Measurements from ENCODE around the gene RLN2.
"Not testable (repeated sequence)": the region's sequence is repeated elsewhere in the genome, so short reads cannot be mapped to it uniquely, and the experiment has no call there.

The RLN2 gene

DNA sequence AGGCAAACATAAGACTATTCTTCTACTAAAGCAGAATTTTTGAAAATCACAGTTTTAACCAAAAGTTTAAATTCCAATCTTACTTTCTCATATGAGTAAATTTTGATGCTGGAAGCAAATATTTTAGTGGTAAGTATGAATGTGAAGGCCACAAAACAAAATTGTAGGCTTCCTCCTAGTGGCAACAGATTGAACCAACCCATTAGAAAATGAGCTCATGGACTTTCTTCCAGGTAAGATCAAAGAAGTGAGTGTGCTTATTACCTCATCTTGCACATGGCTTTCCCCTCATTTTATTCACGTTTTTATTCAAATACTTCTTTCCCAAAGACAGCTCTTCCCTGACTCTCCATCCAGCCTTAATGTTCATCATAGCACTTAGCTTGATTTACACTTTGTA is 16.5 kb upstream of the RLN2 start:
- H3K36me3 ChIP-seq (ENCODE audit: control insufficient read depth in 1 of 2, insufficient read depth in 2 of 2, low read length in 2 of 2): no peaks in the 10 kb centered on the region
- H3K27me3 ChIP-seq (ENCODE audit: control insufficient read depth in 1 of 2, insufficient read depth in 2 of 2, low read length in 2 of 2): no peaks in the 10 kb centered on the region
- peaks cover 0 to 5% of the 10 kb centered on the region in 2 donors for H3K9me3 ChIP-seq (ENCODE audit: control insufficient read depth in 1 of 2, low read length in 2 of 2)
- no peaks in the 10 kb centered on the region for H3K4me1 ChIP-seq (ENCODE audit: control insufficient read depth in 1 of 2, insufficient read depth in 2 of 2, low read length in 2 of 2)
- H3K9ac ChIP-seq (ENCODE audit: low read depth in 1 of 2, low read length in 2 of 2): no peak overlapping the region
- H3K27ac ChIP-seq (ENCODE audit: low read depth, low read length): no peak overlapping the region
- no peak overlapping the region for H3K4me3 ChIP-seq (ENCODE audit: low read depth in 1 of 2, low read length in 2 of 2)

DNA sequence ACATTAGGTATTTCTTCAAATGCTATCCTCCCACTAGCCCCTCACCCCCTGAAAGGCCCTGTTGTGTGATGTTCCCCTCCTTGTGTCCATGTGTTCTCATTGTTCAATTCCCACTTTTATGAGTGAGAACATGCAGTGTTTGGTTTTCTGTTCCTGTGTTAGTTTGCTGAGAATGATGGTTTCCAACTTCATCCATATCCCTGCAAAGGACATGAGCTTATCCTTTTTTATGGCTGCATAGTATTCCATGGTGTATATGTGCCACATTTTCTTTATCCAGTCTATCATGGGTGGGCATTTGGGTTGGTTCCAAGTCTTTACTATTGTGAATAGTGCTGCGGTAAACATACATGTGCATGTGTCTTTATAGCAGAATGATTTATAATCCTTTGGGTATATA is 11.9 kb upstream of the RLN2 start:
- H3K9ac ChIP-seq (ENCODE audit: low read depth in 1 of 2, low read length in 2 of 2); H3K27me3 ChIP-seq (ENCODE audit: control insufficient read depth in 1 of 2, insufficient read depth in 2 of 2, low read length in 2 of 2); H3K36me3 ChIP-seq (ENCODE audit: control insufficient read depth in 1 of 2, insufficient read depth in 2 of 2, low read length in 2 of 2); H3K4me1 ChIP-seq (ENCODE audit: control insufficient read depth in 1 of 2, insufficient read depth in 2 of 2, low read length in 2 of 2); H3K4me3 ChIP-seq (ENCODE audit: low read depth in 1 of 2, low read length in 2 of 2); H3K27ac ChIP-seq (ENCODE audit: low read depth, low read length): not testable (repeated sequence)
- peaks cover 5 to 17% of the 10 kb centered on the region in 2 donors for H3K9me3 ChIP-seq (ENCODE audit: control insufficient read depth in 1 of 2, low read length in 2 of 2)

DNA sequence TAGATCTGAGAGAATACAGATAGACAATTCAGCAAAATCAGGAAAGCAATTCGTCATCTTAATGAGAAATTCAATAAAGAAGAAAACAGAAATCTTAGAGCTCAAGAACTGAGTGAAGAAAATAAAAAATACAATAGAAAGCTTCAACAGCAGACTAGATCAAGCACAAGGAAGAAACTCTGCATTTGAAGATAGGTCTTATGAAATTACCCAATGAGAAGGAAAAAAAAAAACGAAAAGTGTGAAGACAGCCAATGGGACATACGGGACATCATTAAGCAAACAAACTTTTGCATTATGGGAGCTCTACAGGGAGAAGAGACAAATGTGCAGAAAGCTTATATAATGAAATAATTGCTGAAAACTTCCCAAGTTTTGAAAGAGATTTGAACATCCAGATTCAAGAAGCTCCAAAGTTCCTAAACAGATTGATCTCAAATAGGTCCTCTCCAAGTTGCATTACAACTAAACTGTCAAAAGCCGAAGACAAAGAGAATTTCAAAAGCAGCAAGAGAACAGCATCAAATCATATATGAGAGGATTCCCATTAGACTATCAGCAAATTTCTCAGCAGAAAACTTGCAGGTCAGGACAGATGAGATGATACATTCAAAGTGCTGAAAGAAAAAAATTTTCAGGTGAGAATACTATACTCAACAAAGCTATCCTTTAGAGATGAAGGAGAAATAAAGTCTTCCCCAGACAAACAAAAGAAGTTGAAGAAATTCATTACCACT is 10.8 kb upstream of the RLN2 start:
- no peak overlapping the region for H3K9ac ChIP-seq (ENCODE audit: low read depth in 1 of 2, low read length in 2 of 2)
- peaks cover 5 to 17% of the 10 kb centered on the region in 2 donors for H3K9me3 ChIP-seq (ENCODE audit: control insufficient read depth in 1 of 2, low read length in 2 of 2)
- no peaks in the 10 kb centered on the region for H3K27me3 ChIP-seq (ENCODE audit: control insufficient read depth in 1 of 2, insufficient read depth in 2 of 2, low read length in 2 of 2)
- no peak overlapping the region for H3K4me3 ChIP-seq (ENCODE audit: low read depth in 1 of 2, low read length in 2 of 2)
- H3K27ac ChIP-seq (ENCODE audit: low read depth, low read length): no peak overlapping the region
- no peaks in the 10 kb centered on the region for H3K4me1 ChIP-seq (ENCODE audit: control insufficient read depth in 1 of 2, insufficient read depth in 2 of 2, low read length in 2 of 2)
- H3K36me3 ChIP-seq (ENCODE audit: control insufficient read depth in 1 of 2, insufficient read depth in 2 of 2, low read length in 2 of 2): no peaks in the 10 kb centered on the region

DNA sequence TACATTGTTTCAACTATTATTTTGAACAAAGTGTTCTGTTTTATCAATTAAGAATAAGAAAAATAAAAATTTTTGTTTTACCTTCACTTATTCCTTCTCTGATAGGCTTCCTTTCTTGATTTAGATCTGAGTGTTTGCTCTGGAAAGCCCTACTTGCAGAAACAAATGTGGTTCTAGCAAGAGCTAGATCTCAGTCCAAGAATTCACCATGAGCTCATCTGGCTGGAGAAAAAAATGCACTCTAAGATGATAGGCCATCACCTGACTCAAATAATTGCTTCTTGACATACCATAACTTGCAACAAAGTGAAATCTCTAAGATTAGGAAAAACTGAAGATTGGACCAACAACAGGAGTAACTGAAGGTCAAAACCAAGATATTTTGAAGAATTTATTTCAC is 6.3 kb upstream of the RLN2 start:
- Histone ChIP-seq H3K4me1 (ENCODE audit: control insufficient read depth in 1 of 2, insufficient read depth in 2 of 2, low read length in 2 of 2) (no peaks in the 10 kb centered on the region), H3K27ac (ENCODE audit: low read depth, low read length) (no peak overlapping the region), H3K9me3 (ENCODE audit: control insufficient read depth in 1 of 2, low read length in 2 of 2) (peaks cover 5 to 12% of the 10 kb centered on the region in 2 donors), H3K27me3 (ENCODE audit: control insufficient read depth in 1 of 2, insufficient read depth in 2 of 2, low read length in 2 of 2) (peaks cover 0 to 6% of the 10 kb centered on the region in 2 donors), H3K36me3 (ENCODE audit: control insufficient read depth in 1 of 2, insufficient read depth in 2 of 2, low read length in 2 of 2) (no peaks in the 10 kb centered on the region), H3K4me3 (ENCODE audit: low read depth in 1 of 2, low read length in 2 of 2) (no peak overlapping the region), H3K9ac (ENCODE audit: low read depth in 1 of 2, low read length in 2 of 2) (no peak overlapping the region)

DNA sequence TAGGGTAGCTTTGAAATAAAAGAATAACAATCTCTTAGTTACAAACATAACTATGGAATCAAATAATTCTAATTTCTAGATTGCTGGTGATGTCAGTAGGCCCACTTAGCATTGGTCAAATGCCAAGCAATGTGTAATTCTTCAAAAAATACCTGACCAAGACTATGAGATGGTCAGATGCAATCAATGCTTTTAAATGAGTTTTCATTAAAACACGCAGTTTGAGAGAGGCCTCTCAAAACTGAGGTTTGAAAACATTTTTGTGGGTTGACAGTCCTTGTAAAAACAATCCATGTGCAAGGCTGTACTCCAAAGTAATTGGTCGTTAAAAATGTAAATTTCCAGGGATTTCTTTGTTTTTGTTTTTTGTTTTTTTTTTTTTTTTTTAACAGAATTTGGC is 1.2 kb upstream of the RLN2 start:
- H3K27me3 ChIP-seq (ENCODE audit: control insufficient read depth in 1 of 2, insufficient read depth in 2 of 2, low read length in 2 of 2): peaks cover 0 to 6% of the 10 kb centered on the region in 2 donors
- H3K9me3 ChIP-seq (ENCODE audit: control insufficient read depth in 1 of 2, low read length in 2 of 2): no peaks in the 10 kb centered on the region
- H3K9ac ChIP-seq (ENCODE audit: low read depth in 1 of 2, low read length in 2 of 2): no peak overlapping the region
- no peak overlapping the region for H3K27ac ChIP-seq (ENCODE audit: low read depth, low read length)
- H3K4me3 ChIP-seq (ENCODE audit: low read depth in 1 of 2, low read length in 2 of 2): no peak overlapping the region
- H3K36me3 ChIP-seq (ENCODE audit: control insufficient read depth in 1 of 2, insufficient read depth in 2 of 2, low read length in 2 of 2): no peaks in the 10 kb centered on the region
- no peaks in the 10 kb centered on the region for H3K4me1 ChIP-seq (ENCODE audit: control insufficient read depth in 1 of 2, insufficient read depth in 2 of 2, low read length in 2 of 2)

DNA sequence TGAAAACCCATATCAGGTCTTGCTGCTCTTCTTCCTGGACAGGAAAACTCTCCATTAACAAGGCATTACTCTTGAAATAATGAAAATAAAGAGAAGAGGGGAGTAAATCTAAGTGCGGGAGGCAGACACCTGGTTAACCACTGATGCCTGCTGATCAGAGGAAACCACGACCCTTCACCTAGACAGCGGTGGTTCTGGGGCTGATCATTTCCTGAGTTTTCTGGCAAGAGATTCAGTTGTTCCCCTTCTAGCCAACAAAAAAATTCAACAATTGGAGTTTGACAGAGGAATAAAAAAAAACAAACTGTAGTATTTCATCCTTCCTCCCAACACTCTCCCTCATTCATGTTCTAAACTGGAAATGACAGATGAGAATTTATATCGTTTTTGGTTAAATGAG is 3.0 kb downstream of the RLN2 start:
- Histone ChIP-seq H3K9ac (ENCODE audit: low read depth in 1 of 2, low read length in 2 of 2) (no peak overlapping the region), H3K9me3 (ENCODE audit: control insufficient read depth in 1 of 2, low read length in 2 of 2) (no peaks in the 10 kb centered on the region), H3K27me3 (ENCODE audit: control insufficient read depth in 1 of 2, insufficient read depth in 2 of 2, low read length in 2 of 2) (no peaks in the 10 kb centered on the region), H3K27ac (ENCODE audit: low read depth, low read length) (no peak overlapping the region), H3K4me1 (ENCODE audit: control insufficient read depth in 1 of 2, insufficient read depth in 2 of 2, low read length in 2 of 2) (no peaks in the 10 kb centered on the region), H3K4me3 (ENCODE audit: low read depth in 1 of 2, low read length in 2 of 2) (no peak overlapping the region), H3K36me3 (ENCODE audit: control insufficient read depth in 1 of 2, insufficient read depth in 2 of 2, low read length in 2 of 2) (no peaks in the 10 kb centered on the region)

DNA sequence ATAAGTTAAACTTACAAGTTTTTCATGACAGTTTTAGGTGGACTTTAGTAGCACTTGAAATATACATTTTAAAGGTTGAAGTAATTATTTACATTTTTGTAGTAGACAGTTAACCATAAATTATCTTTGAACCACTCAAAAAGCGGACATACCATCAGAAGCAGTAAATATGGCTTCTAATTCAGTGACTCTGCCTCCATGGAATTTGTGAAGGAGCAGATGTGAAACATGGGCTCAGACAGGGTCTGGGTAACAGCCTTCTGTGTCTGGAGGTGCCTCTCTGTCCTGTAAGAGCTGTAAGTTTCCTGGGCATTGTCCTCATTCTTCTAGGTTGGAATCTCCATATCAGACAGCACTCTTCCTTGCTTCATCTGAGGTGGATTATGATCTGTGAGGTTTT is 12.4 kb downstream of the RLN2 start:
- no peak overlapping the region for H3K4me3 ChIP-seq (ENCODE audit: low read depth in 1 of 2, low read length in 2 of 2)

DNA sequence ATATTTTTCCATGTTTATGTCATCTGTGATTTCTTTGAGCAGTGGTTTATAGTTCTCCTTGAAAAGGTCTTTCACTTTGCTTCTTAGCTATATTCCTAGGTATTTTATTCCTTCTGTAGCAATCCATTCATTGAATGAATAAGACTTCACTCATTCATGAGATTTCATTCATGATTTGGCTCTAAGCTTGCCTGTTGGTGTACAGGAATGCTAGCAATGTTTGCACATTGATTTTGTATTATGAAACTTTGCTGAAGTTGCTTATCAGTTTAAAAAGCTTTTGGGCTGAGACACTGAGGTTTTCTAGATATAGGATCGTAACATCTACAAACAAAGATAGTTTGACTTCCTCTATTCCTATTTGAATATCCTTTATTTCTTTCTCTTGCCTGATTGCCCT is 15.9 kb downstream of the RLN2 start:
- H3K9me3 ChIP-seq (ENCODE audit: control insufficient read depth in 1 of 2, low read length in 2 of 2): no peaks in the 10 kb centered on the region
- H3K27me3 ChIP-seq (ENCODE audit: control insufficient read depth in 1 of 2, insufficient read depth in 2 of 2, low read length in 2 of 2): no peaks in the 10 kb centered on the region
- H3K9ac ChIP-seq (ENCODE audit: low read depth in 1 of 2, low read length in 2 of 2): no peak overlapping the region
- no peak overlapping the region for H3K27ac ChIP-seq (ENCODE audit: low read depth, low read length)
- H3K4me3 ChIP-seq (ENCODE audit: low read depth in 1 of 2, low read length in 2 of 2): no peak overlapping the region
- H3K36me3 ChIP-seq (ENCODE audit: control insufficient read depth in 1 of 2, insufficient read depth in 2 of 2, low read length in 2 of 2): no peaks in the 10 kb centered on the region
- H3K4me1 ChIP-seq (ENCODE audit: control insufficient read depth in 1 of 2, insufficient read depth in 2 of 2, low read length in 2 of 2): no peaks in the 10 kb centered on the region

More for the DNA sequence above, 12.4 kb downstream of the RLN2 start:
- H3K27me3 ChIP-seq (ENCODE audit: control insufficient read depth in 1 of 2, insufficient read depth in 2 of 2, low read length in 2 of 2): no peaks in the 10 kb centered on the region
- H3K4me1 ChIP-seq (ENCODE audit: control insufficient read depth in 1 of 2, insufficient read depth in 2 of 2, low read length in 2 of 2): no peaks in the 10 kb centered on the region
- H3K36me3 ChIP-seq (ENCODE audit: control insufficient read depth in 1 of 2, insufficient read depth in 2 of 2, low read length in 2 of 2): no peaks in the 10 kb centered on the region
- no peak overlapping the region for H3K9ac ChIP-seq (ENCODE audit: low read depth in 1 of 2, low read length in 2 of 2)
- no peaks in the 10 kb centered on the region for H3K9me3 ChIP-seq (ENCODE audit: control insufficient read depth in 1 of 2, low read length in 2 of 2)
- H3K27ac ChIP-seq (ENCODE audit: low read depth, low read length): no peak overlapping the region

DNA sequence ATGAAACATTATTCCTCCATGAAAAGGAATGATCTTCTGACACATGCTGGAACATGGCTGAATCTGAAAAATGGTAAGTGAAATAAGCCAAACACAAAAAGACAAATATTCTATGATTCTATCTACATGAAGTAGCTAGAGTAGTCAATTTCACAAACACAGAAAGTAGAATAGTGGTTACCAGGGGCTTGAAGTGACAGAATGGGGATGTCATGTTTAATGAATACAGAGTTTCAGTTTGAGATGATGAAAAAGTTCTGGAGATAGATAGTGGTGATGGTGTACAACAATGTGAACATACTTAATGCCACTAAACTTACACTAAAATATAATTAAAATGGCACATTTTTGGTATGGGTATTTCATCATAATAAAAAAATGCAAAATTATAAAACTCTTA is 18.3 kb downstream of the RLN2 start:
- Histone ChIP-seq H3K36me3 (ENCODE audit: control insufficient read depth in 1 of 2, insufficient read depth in 2 of 2, low read length in 2 of 2) (no peaks in the 10 kb centered on the region), H3K4me1 (ENCODE audit: control insufficient read depth in 1 of 2, insufficient read depth in 2 of 2, low read length in 2 of 2) (no peaks in the 10 kb centered on the region), H3K9me3 (ENCODE audit: control insufficient read depth in 1 of 2, low read length in 2 of 2) (no peaks in the 10 kb centered on the region), H3K27ac (ENCODE audit: low read depth, low read length) (no peak overlapping the region), H3K27me3 (ENCODE audit: control insufficient read depth in 1 of 2, insufficient read depth in 2 of 2, low read length in 2 of 2) (no peaks in the 10 kb centered on the region), H3K9ac (ENCODE audit: low read depth in 1 of 2, low read length in 2 of 2) (no peak overlapping the region), H3K4me3 (ENCODE audit: low read depth in 1 of 2, low read length in 2 of 2) (no peak overlapping the region)

DNA sequence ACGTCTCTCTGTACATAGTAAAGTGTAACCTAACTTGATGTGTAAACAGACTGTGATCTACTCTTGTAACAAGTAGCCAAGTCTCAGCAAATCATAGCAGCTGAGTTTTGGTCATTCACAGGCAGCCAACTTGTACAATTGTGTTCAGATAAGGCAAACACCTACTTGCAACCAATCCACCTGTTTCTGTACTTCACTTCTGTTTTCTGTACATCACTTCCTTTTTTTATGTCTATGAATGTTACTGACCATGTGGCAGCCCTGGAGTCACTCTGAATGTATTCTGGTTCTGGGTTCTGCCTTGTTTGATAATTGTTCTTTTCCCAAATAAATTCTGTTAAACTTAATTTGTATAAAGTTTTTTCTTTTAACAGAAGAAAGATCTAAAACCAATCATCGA is 26.0 kb downstream of the RLN2 start:
- no peak overlapping the region for H3K9ac ChIP-seq (ENCODE audit: low read depth in 1 of 2, low read length in 2 of 2)
- no peaks in the 10 kb centered on the region for H3K36me3 ChIP-seq (ENCODE audit: control insufficient read depth in 1 of 2, insufficient read depth in 2 of 2, low read length in 2 of 2)
- no peaks in the 10 kb centered on the region for H3K4me1 ChIP-seq (ENCODE audit: control insufficient read depth in 1 of 2, insufficient read depth in 2 of 2, low read length in 2 of 2)
- no peaks in the 10 kb centered on the region for H3K27me3 ChIP-seq (ENCODE audit: control insufficient read depth in 1 of 2, insufficient read depth in 2 of 2, low read length in 2 of 2)
- no peak overlapping the region for H3K4me3 ChIP-seq (ENCODE audit: low read depth in 1 of 2, low read length in 2 of 2)
- no peaks in the 10 kb centered on the region for H3K9me3 ChIP-seq (ENCODE audit: control insufficient read depth in 1 of 2, low read length in 2 of 2)
- no peak overlapping the region for H3K27ac ChIP-seq (ENCODE audit: low read depth, low read length)

DNA sequence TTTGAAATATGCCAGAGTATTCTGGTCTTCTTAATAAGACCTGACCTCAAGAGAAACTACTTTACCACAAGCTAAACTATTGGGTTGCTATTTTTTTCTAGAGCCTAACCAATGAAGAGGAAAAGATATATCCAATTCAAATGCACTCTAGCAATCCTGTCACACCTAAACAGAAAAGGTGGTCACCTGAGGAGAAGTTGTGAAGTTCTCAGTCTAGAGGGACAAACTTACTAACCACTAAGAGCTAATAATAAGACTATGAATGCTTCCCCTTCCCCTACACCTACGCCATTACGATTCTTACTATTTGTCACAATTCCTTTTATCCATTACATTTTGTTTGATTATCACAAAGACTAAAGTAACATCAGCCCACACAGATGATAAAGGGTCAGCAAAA is 29.7 kb downstream of the RLN2 start:
- Histone ChIP-seq H3K36me3 (ENCODE audit: control insufficient read depth in 1 of 2, insufficient read depth in 2 of 2, low read length in 2 of 2) (no peaks in the 10 kb centered on the region), H3K4me3 (ENCODE audit: low read depth in 1 of 2, low read length in 2 of 2) (no peak overlapping the region), H3K9ac (ENCODE audit: low read depth in 1 of 2, low read length in 2 of 2) (no peak overlapping the region), H3K4me1 (ENCODE audit: control insufficient read depth in 1 of 2, insufficient read depth in 2 of 2, low read length in 2 of 2) (no peaks in the 10 kb centered on the region), H3K9me3 (ENCODE audit: control insufficient read depth in 1 of 2, low read length in 2 of 2) (no peaks in the 10 kb centered on the region), H3K27me3 (ENCODE audit: control insufficient read depth in 1 of 2, insufficient read depth in 2 of 2, low read length in 2 of 2) (no peaks in the 10 kb centered on the region), H3K27ac (ENCODE audit: low read depth, low read length) (no peak overlapping the region)

Data from duodenal mucosa (tissue), 2 donors.